Stimulated activated CD4-positive, alpha-beta T cell treated with anti-CD3 and anti-CD28 coated beads, TNF-alpha, amount 100 ng/mL, for 24 hours (primary cell): ENCODE data around the gene GLMN.

Experiments
- DNase-seq, 3 experiments: peaks; one replicate each; pipeline ENCODE4 v3.0.0-alpha.2; 2020; ENCODE audit warnings: low read depth in 3 of 3

GLMN gene

GRCh38 chr1:92298573-92299476 is at the start of gene GLMN, which contains the start of gene RPAP2:
TSS of gene GLMN (minus strand) at chr1:92298987. CDS start at chr1:92297999, 988 bp downstream.
TSS of gene RPAP2 (plus strand) at chr1:92299059. CDS start at chr1:92299074, 15 bp downstream.
- peak; percentile 54 to 74 (median 59) for DNase-seq

GRCh38 chr1:92346866-92347640 is 48.3 kb upstream of the GLMN start:
- DNase-seq: no peak

- no peak for DNase-seq
Measured at GRCh38 chr1:92343061-92343460, 44.3 kb upstream of the GLMN start.

GRCh38 chr1:92342401-92342800 is 43.6 kb upstream of the GLMN start:
- DNase-seq: no peak

GRCh38 chr1:92340154-92340553 is 41.4 kb upstream of the GLMN start:
- DNase-seq: no peak

- no peak for DNase-seq
Measured at GRCh38 chr1:92333668-92334067, 34.9 kb upstream of the GLMN start.

- no peak for DNase-seq
Measured at GRCh38 chr1:92329347-92330129, 30.8 kb upstream of the GLMN start.

- no peak for DNase-seq
Measured at GRCh38 chr1:92327794-92328193, 29.0 kb upstream of the GLMN start.

GRCh38 chr1:92326681-92327080 is 27.9 kb upstream of the GLMN start:
- DNase-seq: no peak

- DNase-seq: no peak
Measured at GRCh38 chr1:92324784-92325183, 26.0 kb upstream of the GLMN start.

- no peak for DNase-seq
Measured at GRCh38 chr1:92323473-92324453, 25.0 kb upstream of the GLMN start.

GRCh38 chr1:92317836-92318493 is 19.2 kb upstream of the GLMN start:
- DNase-seq: no peak

GRCh38 chr1:92315766-92316599 is 17.2 kb upstream of the GLMN start:
- DNase-seq: no peak

- DNase-seq: no peak
Measured at GRCh38 chr1:92314024-92314423, 15.2 kb upstream of the GLMN start.

- DNase-seq: no peak
Measured at GRCh38 chr1:92310185-92310597, 11.4 kb upstream of the GLMN start.

- DNase-seq: no peak
Measured at GRCh38 chr1:92307980-92308379, 9.2 kb upstream of the GLMN start.

- no peak for DNase-seq
Measured at GRCh38 chr1:92306020-92306419, 7.2 kb upstream of the GLMN start.

- no peak for DNase-seq
Measured at GRCh38 chr1:92301021-92301420, 2.2 kb upstream of the GLMN start.

- no peak for DNase-seq
Measured at GRCh38 chr1:92299477-92300150, 827 bp upstream of the GLMN start.
